ENCODE data around the gene AGAP1.

Gene AGAP1

GRCh38 chr2:236073867-236074655 is 580.2 kb downstream of the AGAP1 start:
- CTCF ChIA-PET, result no interaction called here
- TF ChIP-seq CTCF (IDR thresholded peaks at IDR 0.05; ENCODE audit: control extremely low read depth, extremely low read depth, low read depth, missing control alignments), result no peak
- POLR2A ChIA-PET, result no interaction called here
- no peak for DNase-seq (ENCODE audit: extremely low spot score)

GRCh38 chr2:236075802-236076201 is 582.0 kb downstream of the AGAP1 start:
- no peak for TF ChIP-seq CTCF (IDR thresholded peaks at IDR 0.05; ENCODE audit: control extremely low read depth, extremely low read depth, low read depth, missing control alignments)
- CTCF ChIA-PET, result no interaction called here
- POLR2A ChIA-PET, result no interaction called here
- DNase-seq (ENCODE audit: extremely low spot score), result no peak

DNA sequence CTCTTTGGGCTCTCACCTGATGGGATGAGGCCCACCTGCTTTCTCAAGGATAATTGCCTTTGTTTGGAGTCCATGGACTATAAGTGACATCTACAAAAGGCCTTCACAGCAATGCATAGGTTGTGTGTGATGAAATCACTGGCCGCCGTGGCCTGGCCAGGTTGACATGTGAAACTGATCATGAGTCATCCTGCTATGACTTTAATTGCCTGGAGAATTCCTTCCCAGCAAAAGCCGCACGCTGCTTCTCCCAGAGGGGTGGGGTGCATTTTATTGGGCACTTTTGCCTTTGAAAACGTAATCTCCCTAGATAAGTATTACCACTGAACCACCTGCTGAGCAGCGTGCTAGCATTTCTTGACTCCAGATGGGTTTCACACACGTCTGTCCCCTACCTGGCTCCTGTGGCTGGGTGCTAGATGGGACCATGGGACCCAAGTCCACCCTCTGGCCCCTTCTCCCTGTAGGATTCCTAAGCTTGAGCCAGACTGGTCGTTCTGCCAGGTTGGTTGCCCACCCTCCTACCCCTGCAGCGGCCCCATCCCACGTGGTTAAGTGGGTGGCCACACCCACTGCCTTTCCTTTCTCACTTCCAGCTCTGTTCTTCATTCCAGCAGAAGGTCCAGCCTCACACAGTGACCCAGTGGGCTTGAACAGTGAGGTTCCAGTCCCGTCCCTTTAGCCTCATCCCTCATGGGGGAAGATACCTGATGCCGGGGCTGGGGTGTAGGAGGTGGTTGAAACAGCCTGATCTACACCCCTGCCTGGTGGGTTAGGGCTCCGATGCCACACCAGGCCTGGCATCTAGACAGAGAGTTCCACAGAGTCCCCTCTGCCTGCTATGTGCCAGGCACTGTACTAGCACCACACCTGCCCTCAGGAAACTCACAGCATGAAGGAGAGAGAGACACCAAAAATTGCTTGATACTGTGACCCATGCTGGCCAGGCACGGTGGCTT is 584.7 kb downstream of the AGAP1 start:
- no peak for TF ChIP-seq CTCF (IDR thresholded peaks at IDR 0.05; ENCODE audit: control extremely low read depth, extremely low read depth, low read depth, missing control alignments)
- POLR2A ChIA-PET, result no interaction called here
- CTCF ChIA-PET, result no interaction called here
- no peak for DNase-seq (ENCODE audit: extremely low spot score)

DNA sequence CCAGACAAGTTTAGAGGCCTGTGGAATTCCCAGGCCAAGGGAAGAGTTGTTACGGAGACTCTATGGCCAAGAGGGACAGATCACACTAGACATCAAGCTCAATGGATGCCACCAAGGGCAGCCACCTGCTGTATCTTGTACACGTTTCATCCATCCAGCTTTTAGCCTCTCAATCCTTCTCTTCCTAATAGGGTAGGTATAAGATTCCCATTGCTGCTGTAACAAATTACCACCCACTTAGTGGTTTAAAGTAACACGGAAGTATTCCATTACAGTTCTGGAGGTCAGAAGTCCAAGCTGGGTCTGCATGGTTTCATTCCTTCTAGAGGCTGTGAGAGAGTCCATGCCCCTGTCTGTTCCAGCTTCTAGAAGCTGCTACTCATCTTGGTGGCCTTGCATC is 586.6 kb downstream of the AGAP1 start:
- no peak for DNase-seq (ENCODE audit: extremely low spot score)
- TF ChIP-seq CTCF (IDR thresholded peaks at IDR 0.05; ENCODE audit: control extremely low read depth, extremely low read depth, low read depth, missing control alignments), result no peak
- POLR2A ChIA-PET, result no interaction called here
- CTCF ChIA-PET, result no interaction called here

GRCh38 chr2:236081171-236081570 is 587.3 kb downstream of the AGAP1 start:
- POLR2A ChIA-PET, result no interaction called here
- CTCF ChIA-PET, result no interaction called here
- DNase-seq (ENCODE audit: extremely low spot score), result no peak
- TF ChIP-seq CTCF (IDR thresholded peaks at IDR 0.05; ENCODE audit: control extremely low read depth, extremely low read depth, low read depth, missing control alignments), result no peak

DNA sequence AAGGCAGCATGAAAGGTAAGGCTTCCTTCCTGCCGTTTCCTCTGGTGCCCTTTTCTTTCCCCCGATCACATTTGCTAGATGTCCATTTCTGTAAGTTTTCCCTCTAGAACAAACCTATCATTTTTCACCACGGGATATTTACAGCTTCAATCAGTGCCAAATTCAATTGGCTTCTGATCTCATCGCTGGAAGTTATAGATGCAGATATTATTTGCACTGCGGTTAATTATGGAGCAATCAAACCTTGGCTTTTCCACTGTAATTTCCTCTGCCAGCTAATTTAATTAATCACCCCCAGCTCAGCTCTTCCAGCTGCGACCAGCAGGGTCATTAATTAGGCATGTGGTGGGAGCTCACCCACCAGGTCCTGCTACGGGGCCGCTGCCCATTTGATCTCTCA is 588.2 kb downstream of the AGAP1 start:
- TF ChIP-seq CTCF (IDR thresholded peaks at IDR 0.05; ENCODE audit: control extremely low read depth, extremely low read depth, low read depth, missing control alignments), result no peak
- ChIA-PET POLR2A (no interaction called here), CTCF (no interaction called here)
- no peak for DNase-seq (ENCODE audit: extremely low spot score)

Measured in GM10248 (cell line).